ENCODE measurements around the gene RPL18.

RPL18 gene

DNA sequence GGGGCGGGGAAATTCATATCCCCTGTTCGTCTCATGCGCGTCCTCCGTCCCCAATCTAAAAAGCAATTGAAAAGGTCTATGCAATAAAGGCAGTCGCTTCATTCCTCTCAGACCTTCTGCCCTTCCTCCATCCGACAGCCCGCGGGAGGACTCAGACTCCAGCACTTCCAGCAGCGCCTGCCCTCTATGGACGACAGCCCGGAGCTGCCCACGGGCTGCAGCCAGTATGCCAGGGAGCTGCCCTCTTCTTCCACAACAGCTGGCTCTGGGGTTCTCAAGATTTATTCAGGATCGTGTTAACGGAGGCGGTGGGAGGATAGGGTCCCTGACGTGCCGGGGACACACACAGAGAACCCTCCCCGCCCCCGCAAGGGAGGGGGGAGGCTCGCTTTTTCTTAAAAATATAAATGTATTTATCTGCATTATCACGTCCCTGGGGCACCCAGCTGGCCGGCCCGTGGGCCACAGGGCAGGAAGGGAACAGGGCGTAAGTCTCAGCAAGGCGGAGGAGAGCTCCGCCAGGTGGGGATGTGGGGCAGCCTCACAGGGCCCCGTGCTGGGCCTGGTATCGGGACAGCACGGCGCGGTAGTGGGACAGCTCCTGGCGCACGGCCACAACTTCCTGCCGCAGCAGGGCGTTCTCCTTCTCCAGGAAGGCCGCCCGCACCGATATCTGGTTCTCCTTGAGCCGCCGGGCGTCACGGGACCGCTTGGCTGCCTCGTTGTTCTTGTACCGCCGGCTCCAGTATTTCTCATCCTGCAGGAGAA, 11.5 kb upstream of the RPL18 start:
- Histone ChIP-seq H3K36me3 (ENCODE audit: insufficient read depth, low read length) (peaks cover 12% of the 10 kb centered on the region; the same call in 1 of the 2 replicates), H3K4me3 (ENCODE audit: low read length, poor library complexity, severe bottlenecking) (no peak overlapping the region), H3K79me2 (ENCODE audit: insufficient read depth, low read length) (peaks cover 27% of the 10 kb centered on the region), H3K9me2 (replicated peaks; ENCODE audit: low read depth, low read length) (no peaks in the 10 kb centered on the region), H3K4me2 (ENCODE audit: low read depth, low read length, poor library complexity, severe bottlenecking) (no peak overlapping the region), H3K9ac (ENCODE audit: low read depth, low read length, poor library complexity, severe bottlenecking) (no peak overlapping the region), H3K27me3 (ENCODE audit: insufficient read depth, low read length, poor library complexity, severe bottlenecking) (no peaks in the 10 kb centered on the region), H3K4me1 (ENCODE audit: insufficient read depth, low read length, poor library complexity, severe bottlenecking) (peaks cover 27% of the 10 kb centered on the region), H3K9me3 (ENCODE audit: insufficient read depth, low read depth, low read length) (no peaks in the 10 kb centered on the region), H3F3A (ENCODE audit: low read depth) (no peaks in the 10 kb centered on the region), H4K20me1 (ENCODE audit: insufficient read depth, low read length, poor library complexity, severe bottlenecking) (peaks cover 4% of the 10 kb centered on the region), H2AFZ (ENCODE audit: low read length) (no peak overlapping the region)
- TF ChIP-seq, protein P1, sequence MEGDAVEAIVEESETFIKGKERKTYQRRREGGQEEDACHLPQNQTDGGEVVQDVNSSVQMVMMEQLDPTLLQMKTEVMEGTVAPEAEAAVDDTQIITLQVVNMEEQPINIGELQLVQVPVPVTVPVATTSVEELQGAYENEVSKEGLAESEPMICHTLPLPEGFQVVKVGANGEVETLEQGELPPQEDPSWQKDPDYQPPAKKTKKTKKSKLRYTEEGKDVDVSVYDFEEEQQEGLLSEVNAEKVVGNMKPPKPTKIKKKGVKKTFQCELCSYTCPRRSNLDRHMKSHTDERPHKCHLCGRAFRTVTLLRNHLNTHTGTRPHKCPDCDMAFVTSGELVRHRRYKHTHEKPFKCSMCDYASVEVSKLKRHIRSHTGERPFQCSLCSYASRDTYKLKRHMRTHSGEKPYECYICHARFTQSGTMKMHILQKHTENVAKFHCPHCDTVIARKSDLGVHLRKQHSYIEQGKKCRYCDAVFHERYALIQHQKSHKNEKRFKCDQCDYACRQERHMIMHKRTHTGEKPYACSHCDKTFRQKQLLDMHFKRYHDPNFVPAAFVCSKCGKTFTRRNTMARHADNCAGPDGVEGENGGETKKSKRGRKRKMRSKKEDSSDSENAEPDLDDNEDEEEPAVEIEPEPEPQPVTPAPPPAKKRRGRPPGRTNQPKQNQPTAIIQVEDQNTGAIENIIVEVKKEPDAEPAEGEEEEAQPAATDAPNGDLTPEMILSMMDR (conservative IDR thresholded peaks at IDR 0.05; ENCODE audit: low read length), result no peak
- no peak for TF ChIP-seq EZH2phosphoT487 (IDR thresholded peaks at IDR 0.05; ENCODE audit: borderline replicate concordance)

DNA sequence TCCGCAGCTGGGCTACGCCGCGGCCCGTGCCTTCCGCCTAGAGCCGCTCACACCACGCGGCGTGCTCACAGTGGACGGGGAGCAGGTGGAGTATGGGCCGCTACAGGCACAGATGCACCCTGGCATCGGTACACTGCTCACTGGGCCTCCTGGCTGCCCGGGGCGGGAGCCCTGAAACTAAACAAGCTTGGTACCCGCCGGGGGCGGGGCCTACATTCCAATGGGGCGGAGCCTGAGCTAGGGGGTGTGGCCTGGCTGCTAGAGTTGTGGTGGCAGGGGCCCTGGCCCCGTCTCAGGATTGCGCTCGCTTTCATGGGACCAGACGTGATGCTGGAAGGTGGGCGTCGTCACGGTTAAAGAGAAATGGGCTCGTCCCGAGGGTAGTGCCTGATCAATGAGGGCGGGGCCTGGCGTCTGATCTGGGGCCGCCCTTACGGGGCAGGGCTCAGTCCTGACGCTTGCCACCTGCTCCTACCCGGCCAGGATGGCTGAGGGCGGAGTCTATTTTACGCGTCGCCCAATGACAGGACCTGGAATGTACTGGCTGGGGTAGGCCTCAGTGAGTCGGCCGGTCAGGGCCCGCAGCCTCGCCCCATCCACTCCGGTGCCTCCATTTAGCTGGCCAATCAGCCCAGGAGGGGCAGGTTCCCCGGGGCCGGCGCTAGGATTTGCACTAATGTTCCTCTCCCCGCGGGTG, 10.8 kb upstream of the RPL18 start:
- Histone ChIP-seq H3K4me3 (ENCODE audit: low read length, poor library complexity, severe bottlenecking) (no peak overlapping the region), H3K9me3 (ENCODE audit: insufficient read depth, low read depth, low read length) (no peaks in the 10 kb centered on the region), H3K9ac (ENCODE audit: low read depth, low read length, poor library complexity, severe bottlenecking) (no peak overlapping the region), H2AFZ (ENCODE audit: low read length) (no peak overlapping the region), H3F3A (ENCODE audit: low read depth) (no peaks in the 10 kb centered on the region), H3K9me2 (replicated peaks; ENCODE audit: low read depth, low read length) (no peaks in the 10 kb centered on the region), H4K20me1 (ENCODE audit: insufficient read depth, low read length, poor library complexity, severe bottlenecking) (peaks cover under 1% of the 10 kb centered on the region), H3K79me2 (ENCODE audit: insufficient read depth, low read length) (peaks cover 23% of the 10 kb centered on the region), H3K27me3 (ENCODE audit: insufficient read depth, low read length, poor library complexity, severe bottlenecking) (no peaks in the 10 kb centered on the region), H3K4me2 (ENCODE audit: low read depth, low read length, poor library complexity, severe bottlenecking) (no peak overlapping the region), H3K4me1 (ENCODE audit: insufficient read depth, low read length, poor library complexity, severe bottlenecking) (peaks cover 23% of the 10 kb centered on the region), H3K36me3 (ENCODE audit: insufficient read depth, low read length) (peaks cover 12% of the 10 kb centered on the region; the same call in 1 of the 2 replicates)
- TF ChIP-seq, protein P1 (conservative IDR thresholded peaks at IDR 0.05; ENCODE audit: low read length), result no peak
- TF ChIP-seq EZH2phosphoT487 (IDR thresholded peaks at IDR 0.05; ENCODE audit: borderline replicate concordance), result no peak

GRCh38 chr19:48629297-48629598, 10.3 kb upstream of the RPL18 start:
- Histone ChIP-seq H3K4me1 (ENCODE audit: insufficient read depth, low read length, poor library complexity, severe bottlenecking) (peaks cover 26% of the 10 kb centered on the region), H3K9me3 (ENCODE audit: insufficient read depth, low read depth, low read length) (no peaks in the 10 kb centered on the region)

More at GRCh38 chr19:48629297-48629598, 10.3 kb upstream of the RPL18 start:
- Histone ChIP-seq H4K20me1 (ENCODE audit: insufficient read depth, low read length, poor library complexity, severe bottlenecking) (peaks cover 4% of the 10 kb centered on the region), H2AFZ (ENCODE audit: low read length) (no peak overlapping the region), H3K9ac (ENCODE audit: low read depth, low read length, poor library complexity, severe bottlenecking) (no peak overlapping the region), H3K4me3 (ENCODE audit: low read length, poor library complexity, severe bottlenecking) (no peak overlapping the region), H3K9me2 (replicated peaks; ENCODE audit: low read depth, low read length) (no peaks in the 10 kb centered on the region), H3K36me3 (ENCODE audit: insufficient read depth, low read length) (peaks cover 12% of the 10 kb centered on the region; the same call in 1 of the 2 replicates), H3F3A (ENCODE audit: low read depth) (no peaks in the 10 kb centered on the region), H3K4me2 (ENCODE audit: low read depth, low read length, poor library complexity, severe bottlenecking) (no peak overlapping the region), H3K79me2 (ENCODE audit: insufficient read depth, low read length) (peaks cover 21% of the 10 kb centered on the region), H3K27me3 (ENCODE audit: insufficient read depth, low read length, poor library complexity, severe bottlenecking) (no peaks in the 10 kb centered on the region)
- TF ChIP-seq EZH2phosphoT487 (IDR thresholded peaks at IDR 0.05; ENCODE audit: borderline replicate concordance), result no peak
- TF ChIP-seq, protein P1 (conservative IDR thresholded peaks at IDR 0.05; ENCODE audit: low read length), result no peak
